Measurements from ENCODE around the gene TPD52L1. TPM values are rescaled to one million over a fixed set of nuclear protein-coding genes. Genes with fewer than 3 reads are reported as not detected.

Gene TPD52L1
- total RNA-seq, 2 donors from 2014 or later = 24.9 to 39.1 TPM

DNA sequence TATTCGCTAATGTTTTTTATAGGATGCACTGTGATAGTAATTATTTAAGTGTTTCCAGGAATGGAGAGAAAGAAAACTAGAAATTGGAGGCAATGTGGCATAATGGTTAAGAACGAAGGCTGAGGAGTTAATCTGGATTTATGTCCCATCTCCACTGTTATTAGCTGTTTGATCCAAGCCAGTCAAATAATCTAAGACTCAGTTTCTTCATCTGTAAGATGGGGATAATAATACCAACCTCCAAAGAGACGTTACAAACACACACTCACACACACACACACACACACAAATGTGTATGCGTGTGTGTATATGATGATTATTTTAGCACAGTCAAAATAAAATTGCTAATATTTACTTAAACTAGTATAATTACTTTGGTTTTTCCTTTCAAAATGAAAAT lies 36.9 kb upstream of the TPD52L1 start:
- TF ChIP-seq, protein P1, sequence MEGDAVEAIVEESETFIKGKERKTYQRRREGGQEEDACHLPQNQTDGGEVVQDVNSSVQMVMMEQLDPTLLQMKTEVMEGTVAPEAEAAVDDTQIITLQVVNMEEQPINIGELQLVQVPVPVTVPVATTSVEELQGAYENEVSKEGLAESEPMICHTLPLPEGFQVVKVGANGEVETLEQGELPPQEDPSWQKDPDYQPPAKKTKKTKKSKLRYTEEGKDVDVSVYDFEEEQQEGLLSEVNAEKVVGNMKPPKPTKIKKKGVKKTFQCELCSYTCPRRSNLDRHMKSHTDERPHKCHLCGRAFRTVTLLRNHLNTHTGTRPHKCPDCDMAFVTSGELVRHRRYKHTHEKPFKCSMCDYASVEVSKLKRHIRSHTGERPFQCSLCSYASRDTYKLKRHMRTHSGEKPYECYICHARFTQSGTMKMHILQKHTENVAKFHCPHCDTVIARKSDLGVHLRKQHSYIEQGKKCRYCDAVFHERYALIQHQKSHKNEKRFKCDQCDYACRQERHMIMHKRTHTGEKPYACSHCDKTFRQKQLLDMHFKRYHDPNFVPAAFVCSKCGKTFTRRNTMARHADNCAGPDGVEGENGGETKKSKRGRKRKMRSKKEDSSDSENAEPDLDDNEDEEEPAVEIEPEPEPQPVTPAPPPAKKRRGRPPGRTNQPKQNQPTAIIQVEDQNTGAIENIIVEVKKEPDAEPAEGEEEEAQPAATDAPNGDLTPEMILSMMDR (conservative IDR thresholded peaks at IDR 0.05) = no peak
- no peak overlapping the region for H3K4me3 Mint-ChIP-seq
- H3K4me1 ChIP-seq (ENCODE audit: control insufficient read depth, insufficient read depth, low read length) = no peaks in the 10 kb centered on the region
- H3K4me3 ChIP-seq (ENCODE audit: low read length) = no peak overlapping the region
- peaks cover 7% of the 10 kb centered on the region for H3K9me3 ChIP-seq (ENCODE audit: control insufficient read depth, low read length)
- H3K9me3 Mint-ChIP-seq = peaks cover 10% of the 10 kb centered on the region
- 85 to 100% methylated on average over 1 to 2 of the region's 4 CpGs for WGBS, 2 experiments (ENCODE audit: insufficient coverage in 1 of 2, insufficient read length in 1 of 2)
- H3K36me3 ChIP-seq (ENCODE audit: control insufficient read depth, insufficient read depth, low read length) = no peaks in the 10 kb centered on the region
- peaks cover 2% of the 10 kb centered on the region for H3K4me1 Mint-ChIP-seq
- H3K27me3 Mint-ChIP-seq (ENCODE audit: insufficient read depth) = no peaks in the 10 kb centered on the region
- H3K27ac ChIP-seq (ENCODE audit: low read depth, low read length) = no peak overlapping the region
- H3K27ac Mint-ChIP-seq = no peak overlapping the region
- no peak overlapping the region for H3K9ac ChIP-seq (ENCODE audit: extremely low read depth, low read length, poor library complexity, severe bottlenecking)
- no peak for DNase-seq
- no peaks in the 10 kb centered on the region for H3K36me3 Mint-ChIP-seq (ENCODE audit: low read depth)
- H3K27me3 ChIP-seq (ENCODE audit: control insufficient read depth, insufficient read depth, low read length, poor library complexity, severe bottlenecking) = no peaks in the 10 kb centered on the region

DNA sequence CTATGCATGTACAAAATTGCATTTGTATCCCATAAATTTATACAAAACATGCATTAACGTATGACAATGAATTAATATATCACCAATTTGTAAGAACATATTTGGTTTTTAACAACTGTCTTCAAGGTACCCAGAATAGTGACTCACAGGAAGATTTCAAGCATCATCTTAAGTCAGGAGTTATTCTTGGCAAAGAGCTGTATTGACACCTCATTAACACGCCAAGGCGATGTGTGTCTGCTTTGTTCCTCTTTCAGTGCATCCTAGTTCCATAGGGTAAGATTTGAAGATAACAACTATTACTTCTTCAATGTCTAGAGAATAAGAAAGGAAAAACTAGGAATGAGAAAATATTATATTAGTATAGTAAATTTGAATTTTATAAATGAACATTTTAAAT lies 35.8 kb upstream of the TPD52L1 start:
- Histone ChIP-seq H3K9ac (ENCODE audit: extremely low read depth, low read length, poor library complexity, severe bottlenecking) (no peak overlapping the region), H3K27ac (ENCODE audit: low read depth, low read length) (no peak overlapping the region), H3K4me3 (ENCODE audit: low read length) (no peak overlapping the region), H3K9me3 (ENCODE audit: control insufficient read depth, low read length) (no peaks in the 10 kb centered on the region), H3K36me3 (ENCODE audit: control insufficient read depth, insufficient read depth, low read length) (no peaks in the 10 kb centered on the region), H3K27me3 (ENCODE audit: control insufficient read depth, insufficient read depth, low read length, poor library complexity, severe bottlenecking) (no peaks in the 10 kb centered on the region), H3K4me1 (ENCODE audit: control insufficient read depth, insufficient read depth, low read length) (no peaks in the 10 kb centered on the region)
- 93 to 100% methylated on average over 1 to 3 of the region's 3 CpGs for WGBS, 2 experiments (ENCODE audit: insufficient coverage in 1 of 2, insufficient read length in 1 of 2)
- no peak for DNase-seq
- H3K27ac Mint-ChIP-seq = no peak overlapping the region
- no peaks in the 10 kb centered on the region for H3K27me3 Mint-ChIP-seq (ENCODE audit: insufficient read depth)
- H3K4me1 Mint-ChIP-seq = peaks cover 4% of the 10 kb centered on the region
- no peak overlapping the region for H3K4me3 Mint-ChIP-seq
- TF ChIP-seq, protein P1 (conservative IDR thresholded peaks at IDR 0.05) = no peak
- no peaks in the 10 kb centered on the region for H3K9me3 Mint-ChIP-seq
- no peaks in the 10 kb centered on the region for H3K36me3 Mint-ChIP-seq (ENCODE audit: low read depth)

DNA sequence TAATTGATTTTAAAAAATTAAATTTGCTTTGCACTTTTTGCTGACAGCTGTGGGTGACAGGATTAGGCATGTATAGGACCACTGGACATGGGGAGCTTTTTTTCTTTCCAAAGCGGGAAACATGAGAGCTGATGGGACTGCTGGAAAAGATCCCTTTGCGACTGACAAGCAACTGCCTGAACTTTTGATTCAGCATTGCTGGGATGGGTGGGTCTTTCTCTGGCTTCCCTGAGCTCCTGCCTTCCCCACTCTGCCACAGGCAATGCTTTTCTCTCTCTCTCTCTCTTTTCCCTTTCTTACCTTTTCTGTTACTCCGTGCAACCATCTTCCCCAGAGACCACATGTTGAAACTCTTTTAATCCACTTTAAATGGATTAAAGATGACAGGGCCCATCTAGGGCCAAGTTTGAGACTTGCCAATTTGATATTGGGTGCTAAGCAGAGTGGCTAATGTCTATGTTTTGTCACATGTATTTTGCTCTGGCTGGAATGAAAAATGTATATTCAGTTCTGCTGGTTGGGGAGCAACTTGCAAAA lies 33.5 kb upstream of the TPD52L1 start:
- Mint-ChIP-seq H3K4me3 (no peak overlapping the region), H3K4me1 (peaks cover 4% of the 10 kb centered on the region), H3K27ac (no peak overlapping the region), H3K36me3 (ENCODE audit: low read depth) (peaks cover 1% of the 10 kb centered on the region), H3K9me3 (peaks cover 14% of the 10 kb centered on the region), H3K27me3 (ENCODE audit: insufficient read depth) (no peaks in the 10 kb centered on the region)
- Histone ChIP-seq H3K36me3 (ENCODE audit: control insufficient read depth, insufficient read depth, low read length) (no peaks in the 10 kb centered on the region), H3K4me1 (ENCODE audit: control insufficient read depth, insufficient read depth, low read length) (no peaks in the 10 kb centered on the region), H3K9me3 (ENCODE audit: control insufficient read depth, low read length) (no peaks in the 10 kb centered on the region), H3K4me3 (ENCODE audit: low read length) (no peak overlapping the region), H3K27ac (ENCODE audit: low read depth, low read length) (no peak overlapping the region), H3K9ac (ENCODE audit: extremely low read depth, low read length, poor library complexity, severe bottlenecking) (no peak overlapping the region), H3K27me3 (ENCODE audit: control insufficient read depth, insufficient read depth, low read length, poor library complexity, severe bottlenecking) (no peaks in the 10 kb centered on the region)
- TF ChIP-seq, protein P1 (conservative IDR thresholded peaks at IDR 0.05) = no peak
- WGBS, 2 experiments (ENCODE audit: insufficient coverage in 1 of 2, insufficient read length in 1 of 2) = 67 to 84% methylated on average over 1 to 3 of the region's 3 CpGs
- no peak for DNase-seq
